Activated CD8-positive, alpha-beta T cell treated with anti-CD3 and anti-CD28 coated beads for 36 hours (primary cell): Measurements from ENCODE around the gene HIGD2A. TPM values are rescaled to one million over a fixed set of nuclear protein-coding genes. Genes with fewer than 3 reads are reported as not detected.

ENCODE experiments used
- ATAC-seq: fragments of 200-7000 bp; cut with Tn5 transposase; one replicate; pipeline ENCODE4 v1.10.0; 2021; ENCODE audit warnings: mild to moderate bottlenecking, moderate library complexity
- CTCF ChIA-PET: fragments of 350-600 bp; sonication (Branson Sonifier 250); formaldehyde crosslinking; loops from one replicate; lab custom pipeline; 2021; ENCODE audit warnings: antibody characterized with exemption; lab: Charles Lee
- POLR2A ChIA-PET: fragments of 350-600 bp; sonication (Branson Sonifier 250); formaldehyde crosslinking; loops from one replicate; lab custom pipeline; 2021; ENCODE audit warnings: antibody characterized with exemption; lab: Charles Lee
- DNase-seq: peaks from one replicate; pipeline ENCODE4 v3.0.0-alpha.2; 2020
- H3K27ac Mint-ChIP-seq: one replicate; pipeline ENCODE4 v1.8.0; 2021; ENCODE audit warnings: mild to moderate bottlenecking, mixed read lengths
- H3K27me3 Mint-ChIP-seq: one replicate; pipeline ENCODE4 v1.8.0; 2021; ENCODE audit warnings: mixed read lengths
- H3K36me3 Mint-ChIP-seq: one replicate; pipeline ENCODE4 v1.8.0; 2021; ENCODE audit warnings: low read depth, mixed read lengths
- H3K4me1 Mint-ChIP-seq: one replicate; pipeline ENCODE4 v1.8.0; 2021; ENCODE audit warnings: low read depth, mixed read lengths
- H3K4me3 Mint-ChIP-seq: one replicate; pipeline ENCODE4 v1.8.0; 2021; ENCODE audit warnings: mild to moderate bottlenecking, moderate library complexity, mixed read lengths
- H3K9me3 Mint-ChIP-seq: one replicate; pipeline ENCODE4 v1.8.0; 2021; ENCODE audit warnings: mixed read lengths
- intact Hi-C: fragments of 100-400 bp; cut with micrococcal nuclease; formaldehyde crosslinking; loops from one replicate; pipeline ENCODE4 v1.10.0; 2022
- total RNA-seq, 2 experiments: library from RNA; stranded (reverse); gene quantifications; one replicate each; pipeline ENCODE4 v1.2.3, GENCODE V29; 2021
- TF ChIP-seq, protein P1 (sequence below): fragments of 200-600 bp; IDR thresholded peaks from one replicate; pipeline ENCODE4 v1.8.0; 2022; ENCODE audit warnings: antibody characterized with exemption, mild to moderate bottlenecking

HIGD2A gene
- total RNA-seq, 2 experiments from 2014 or later = 118 to 120 TPM

DNA sequence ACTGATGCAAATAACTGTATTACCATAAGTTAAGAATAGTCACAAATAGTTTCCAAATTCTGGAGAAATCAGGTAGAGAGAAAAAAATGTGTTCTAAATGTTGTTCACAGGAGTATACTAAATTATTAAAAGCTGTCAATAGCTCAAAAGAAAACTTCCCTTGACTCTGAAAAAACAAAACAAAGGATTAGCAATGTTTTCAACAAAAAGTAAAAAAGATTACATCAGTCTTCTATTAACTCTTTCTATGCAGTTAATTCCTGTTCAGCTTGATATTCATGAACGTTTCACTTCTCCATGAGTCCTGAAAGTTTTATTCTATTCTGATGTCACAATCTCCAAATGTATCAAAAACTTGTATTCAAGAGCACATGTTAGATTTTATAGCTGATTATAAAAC is 37.2 kb downstream of the HIGD2A start:
- POLR2A ChIA-PET = no interaction called here

DNA sequence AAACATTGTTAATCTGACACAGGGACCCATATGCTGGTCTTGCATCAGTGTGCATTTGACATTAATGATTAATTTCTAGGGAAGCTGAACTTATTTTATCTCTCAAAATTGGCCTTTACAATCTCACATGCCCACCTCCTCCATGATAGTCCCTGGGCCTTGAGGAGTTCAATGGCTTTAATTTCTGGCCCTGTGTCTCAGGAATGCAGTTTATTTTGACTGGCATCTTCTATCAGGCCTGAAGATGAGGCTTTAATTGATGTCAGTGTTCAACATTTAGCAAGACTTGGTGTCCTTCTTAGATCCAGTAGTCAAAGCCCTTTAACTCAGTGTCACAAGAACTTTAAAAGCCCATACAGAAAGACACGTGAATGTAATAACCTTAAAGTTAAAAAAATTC is 38.3 kb downstream of the HIGD2A start:
- no peak for ATAC-seq
- no peaks in the 10 kb centered on the region for H3K36me3 Mint-ChIP-seq
- DNase-seq = no peak
- ChIA-PET CTCF (interaction anchor here (3.4 kb wide), 1 partner anchor 10 kb away, joined by 12 read pairs; the partner anchor contains the start of gene CLTB), POLR2A (interaction anchor here (1.0 kb wide), 1 partner anchor 9 kb away, joined by 3 read pairs; no protein-coding TSS in a partner anchor)
- TF ChIP-seq, protein P1, sequence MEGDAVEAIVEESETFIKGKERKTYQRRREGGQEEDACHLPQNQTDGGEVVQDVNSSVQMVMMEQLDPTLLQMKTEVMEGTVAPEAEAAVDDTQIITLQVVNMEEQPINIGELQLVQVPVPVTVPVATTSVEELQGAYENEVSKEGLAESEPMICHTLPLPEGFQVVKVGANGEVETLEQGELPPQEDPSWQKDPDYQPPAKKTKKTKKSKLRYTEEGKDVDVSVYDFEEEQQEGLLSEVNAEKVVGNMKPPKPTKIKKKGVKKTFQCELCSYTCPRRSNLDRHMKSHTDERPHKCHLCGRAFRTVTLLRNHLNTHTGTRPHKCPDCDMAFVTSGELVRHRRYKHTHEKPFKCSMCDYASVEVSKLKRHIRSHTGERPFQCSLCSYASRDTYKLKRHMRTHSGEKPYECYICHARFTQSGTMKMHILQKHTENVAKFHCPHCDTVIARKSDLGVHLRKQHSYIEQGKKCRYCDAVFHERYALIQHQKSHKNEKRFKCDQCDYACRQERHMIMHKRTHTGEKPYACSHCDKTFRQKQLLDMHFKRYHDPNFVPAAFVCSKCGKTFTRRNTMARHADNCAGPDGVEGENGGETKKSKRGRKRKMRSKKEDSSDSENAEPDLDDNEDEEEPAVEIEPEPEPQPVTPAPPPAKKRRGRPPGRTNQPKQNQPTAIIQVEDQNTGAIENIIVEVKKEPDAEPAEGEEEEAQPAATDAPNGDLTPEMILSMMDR = no peak
- H3K27me3 Mint-ChIP-seq = peaks cover 3% of the 10 kb centered on the region
- peaks cover 5% of the 10 kb centered on the region for H3K9me3 Mint-ChIP-seq
- peaks cover 9% of the 10 kb centered on the region for H3K4me1 Mint-ChIP-seq
- no peak overlapping the region for H3K27ac Mint-ChIP-seq
- no peak overlapping the region for H3K4me3 Mint-ChIP-seq
- intact Hi-C loops = no loop called here

More for the DNA sequence above, 37.2 kb downstream of the HIGD2A start:
- Mint-ChIP-seq H3K36me3 (no peaks in the 10 kb centered on the region), H3K27ac (no peak overlapping the region), H3K27me3 (peaks cover 3% of the 10 kb centered on the region), H3K9me3 (peaks cover 5% of the 10 kb centered on the region), H3K4me1 (peaks cover 9% of the 10 kb centered on the region), H3K4me3 (no peak overlapping the region)
- CTCF ChIA-PET = interaction anchor here (1.2 to 3.4 kb wide), 2 partner anchors 9 to 24 kb away, joined by 3 to 12 read pairs; partner anchors contain the start of gene CLTB
- TF ChIP-seq, protein P1 = no peak
- intact Hi-C loops = no loop called here
- DNase-seq = no peak
- ATAC-seq = no peak

DNA sequence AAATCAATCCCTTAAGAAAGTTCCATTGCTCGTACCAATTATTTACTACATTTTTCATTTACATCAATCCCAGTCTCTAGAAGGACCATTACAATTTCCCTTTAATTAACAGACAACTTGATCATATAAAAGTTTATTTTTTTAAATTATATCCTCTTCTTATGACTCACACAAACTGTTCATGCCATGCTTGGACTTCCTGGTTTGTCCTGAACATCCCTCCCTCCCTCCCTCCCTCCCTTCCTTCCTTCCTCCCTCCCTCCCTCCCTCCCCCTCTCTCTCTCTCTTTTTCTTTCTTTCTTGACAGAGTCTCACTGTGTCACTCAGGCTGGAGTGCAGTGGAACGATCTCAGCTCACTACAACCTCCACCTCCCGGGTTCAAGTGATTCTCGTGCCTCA is 39.4 kb downstream of the HIGD2A start:
- CTCF ChIA-PET = interaction anchor here (3.4 kb wide), 1 partner anchor 11 kb away, joined by 12 read pairs; the partner anchor contains the start of gene CLTB
- Mint-ChIP-seq H3K4me1 (peaks cover 9% of the 10 kb centered on the region), H3K36me3 (no peaks in the 10 kb centered on the region), H3K9me3 (peaks cover 5% of the 10 kb centered on the region), H3K27me3 (peaks cover 3% of the 10 kb centered on the region), H3K4me3 (no peak overlapping the region), H3K27ac (no peak overlapping the region)
- no peak for DNase-seq
- TF ChIP-seq, protein P1 = no peak
- intact Hi-C loops = no loop called here
- ATAC-seq = no peak
- POLR2A ChIA-PET = no interaction called here

DNA sequence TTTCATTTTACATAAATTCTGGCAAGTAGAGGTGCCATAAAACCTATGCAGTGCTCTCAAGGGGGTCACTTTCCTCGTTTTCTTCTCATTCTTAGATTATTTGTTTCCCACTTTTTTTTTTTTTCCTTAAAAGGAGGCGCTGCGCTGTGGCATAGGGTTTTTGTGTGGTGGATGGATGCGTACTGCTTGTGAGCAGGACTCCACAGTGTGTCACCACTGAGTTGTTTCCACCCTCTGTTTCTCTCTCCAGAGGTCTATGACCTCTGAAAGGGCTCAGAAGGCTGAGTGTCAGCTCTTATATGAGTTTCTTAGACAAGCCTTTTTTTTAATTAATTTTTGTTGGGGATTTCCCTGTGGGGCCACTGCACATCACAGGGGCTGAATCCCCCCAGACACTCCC is 41.4 kb downstream of the HIGD2A start:
- CTCF ChIA-PET = interaction anchor here (1.2 to 3.8 kb wide), 4 partner anchors 9 to 37 kb away, joined by 3 to 14 read pairs (median 6); partner anchors contain the start of genes CLTB and FAF2
- H3K4me1 Mint-ChIP-seq = peaks cover 9% of the 10 kb centered on the region
- no peaks in the 10 kb centered on the region for H3K27me3 Mint-ChIP-seq
- TF ChIP-seq, protein P1 = no peak
- intact Hi-C loops = no loop called here
- no peak overlapping the region for H3K4me3 Mint-ChIP-seq
- ATAC-seq (peak; percentile 75), DNase-seq (no peak)
- H3K27ac Mint-ChIP-seq = no peak overlapping the region
- POLR2A ChIA-PET = interaction anchor here (0.5 to 1.1 kb wide), 3 partner anchors 19 to 133 kb away, joined by 3 to 4 read pairs (median 3); partner anchors contain the start of genes FAF2, HIGD2A and NOP16
- no peaks in the 10 kb centered on the region for H3K36me3 Mint-ChIP-seq
- peaks cover 5% of the 10 kb centered on the region for H3K9me3 Mint-ChIP-seq

DNA sequence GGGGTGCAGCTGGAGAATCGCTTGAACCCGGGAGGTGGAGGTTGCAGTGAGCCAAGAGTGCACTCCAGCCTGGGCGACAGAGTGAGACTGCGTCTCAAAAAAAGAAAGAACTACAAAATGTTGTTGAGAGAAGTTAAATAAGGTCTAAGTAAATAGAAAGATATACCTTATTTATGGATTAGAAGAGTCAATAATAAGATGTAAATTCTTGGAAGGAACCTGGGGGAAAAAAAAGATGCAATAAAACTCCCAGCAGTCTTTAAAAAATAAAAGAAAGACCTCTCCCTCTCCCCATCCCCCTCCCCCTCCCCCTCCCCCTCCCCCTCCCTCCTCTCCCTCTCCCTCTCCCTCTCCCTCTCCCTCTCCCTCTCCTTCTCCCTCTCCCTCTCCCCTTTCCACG is 44.2 kb downstream of the HIGD2A start:
- Mint-ChIP-seq H3K4me1 (peaks cover 18% of the 10 kb centered on the region), H3K36me3 (no peaks in the 10 kb centered on the region), H3K4me3 (no peak overlapping the region), H3K27me3 (no peaks in the 10 kb centered on the region), H3K27ac (no peak overlapping the region), H3K9me3 (no peaks in the 10 kb centered on the region)
- intact Hi-C loops = no loop called here
- ChIA-PET CTCF (no interaction called here), POLR2A (no interaction called here)
- no peak for ATAC-seq
- TF ChIP-seq, protein P1 = no peak
- no peak for DNase-seq
